ENCODE data around the gene SLC9A3. TPM values are rescaled to one million over a fixed set of nuclear protein-coding genes. Genes with fewer than 3 reads are reported as not detected.

SLC9A3 gene
- polyA plus RNA-seq, 1 of the 3 experiments (the other 2 are of a cell fraction) = 1.9 TPM

GRCh38 chr5:539469-540070, 15.3 kb upstream of the SLC9A3 start:
- Histone ChIP-seq H3K36me3 (replicated peaks in 1 of 2; ENCODE audit: control insufficient read depth in 1 of 2, insufficient read depth in 2 of 2, low read length in 1 of 2) (no peaks in the 10 kb centered on the region), H3K27me3 (ENCODE audit: insufficient read depth) (no peaks in the 10 kb centered on the region), H3K9me2 (no peaks in the 10 kb centered on the region), H3K27ac (ENCODE audit: low read depth in 2 of 2, low read length in 1 of 2) (no peak overlapping the region), H3F3A (replicated peaks; ENCODE audit: insufficient read depth) (no peaks in the 10 kb centered on the region), H3K4me3 (ENCODE audit: low read depth in 2 of 2, low read length in 1 of 2) (no peak overlapping the region), H3K79me2 (ENCODE audit: insufficient read depth) (no peaks in the 10 kb centered on the region), H3K9ac (no peak overlapping the region), H3K4me1 (ENCODE audit: control insufficient read depth in 1 of 2, insufficient read depth in 2 of 2, low read depth in 1 of 2, low read length in 1 of 2) (no peaks in the 10 kb centered on the region; a peak in 1 of 4 replicates), H3K9me3 (no peaks in the 10 kb centered on the region), H2AFZ (ENCODE audit: low read depth) (no peak overlapping the region), H4K20me1 (ENCODE audit: insufficient read depth) (no peaks in the 10 kb centered on the region), H3K4me2 (no peak overlapping the region)
- POLR2A ChIA-PET = no interaction called here
- 53% methylated on average over 8 of the region's 25 CpGs for WGBS (ENCODE audit: low lambda C conversion rate)
- no peak for TF ChIP-seq MEF2A (IDR thresholded peaks at IDR 0.05; ENCODE audit: borderline replicate concordance, low read depth)
- CTCF ChIA-PET = interaction anchor here (1.1 to 1.5 kb wide), 2 partner anchors 10 to 12 kb away, joined by 3 to 4 read pairs; no protein-coding TSS in a partner anchor
- no peak for DNase-seq

- 45% methylated on average over 4 of the region's 27 CpGs for WGBS (ENCODE audit: low lambda C conversion rate)
- no peaks in the 10 kb centered on the region for H3F3A ChIP-seq (replicated peaks; ENCODE audit: insufficient read depth)
- no peaks in the 10 kb centered on the region for H3K27me3 ChIP-seq (ENCODE audit: insufficient read depth)
- no peaks in the 10 kb centered on the region for H4K20me1 ChIP-seq (ENCODE audit: insufficient read depth)
- POLR2A ChIA-PET = no interaction called here
- DNase-seq = no peak
- H3K27ac ChIP-seq (ENCODE audit: low read depth in 2 of 2, low read length in 1 of 2) = no peak overlapping the region
- no peak overlapping the region for H3K4me3 ChIP-seq (ENCODE audit: low read depth in 2 of 2, low read length in 1 of 2)
- no peak overlapping the region for H3K4me2 ChIP-seq
- no peak overlapping the region for H3K9ac ChIP-seq
- H3K4me1 ChIP-seq (ENCODE audit: control insufficient read depth in 1 of 2, insufficient read depth in 2 of 2, low read depth in 1 of 2, low read length in 1 of 2) = no peaks in the 10 kb centered on the region; a peak in 1 of 4 replicates
- no peaks in the 10 kb centered on the region for H3K9me3 ChIP-seq
- TF ChIP-seq CHD2 (IDR thresholded peaks at IDR 0.05; ENCODE audit: low read length, partially characterized antibody) (no peak), USF1 (IDR thresholded peaks at IDR 0.05; ENCODE audit: borderline replicate concordance, low read depth) (no peak), PBX3 (IDR thresholded peaks at IDR 0.05) (no peak), YY1 (IDR thresholded peaks at IDR 0.05; ENCODE audit: low read depth) (no peak), REST (IDR thresholded peaks at IDR 0.05; ENCODE audit: low read depth, low read length) (no peak), EP300 (IDR thresholded peaks at IDR 0.05; ENCODE audit: borderline replicate concordance in 1 of 2, low read depth in 1 of 2, low read length in 1 of 2) (no peak), GATA2 (CRISPR knock-in tag; IDR thresholded peaks at IDR 0.05) (no peak), TCF12 (IDR thresholded peaks at IDR 0.05) (no peak)
- CTCF ChIA-PET = interaction anchor here (1.1 to 1.5 kb wide), 3 partner anchors 9 to 14 kb away, joined by 3 to 4 read pairs (median 4); no protein-coding TSS in a partner anchor
- H2AFZ ChIP-seq (ENCODE audit: low read depth) = no peak overlapping the region
- H3K79me2 ChIP-seq (ENCODE audit: insufficient read depth) = no peaks in the 10 kb centered on the region
- no peaks in the 10 kb centered on the region for H3K9me2 ChIP-seq
- no peaks in the 10 kb centered on the region for H3K36me3 ChIP-seq (replicated peaks in 1 of 2; ENCODE audit: control insufficient read depth in 1 of 2, insufficient read depth in 2 of 2, low read length in 1 of 2)
Observed at GRCh38 chr5:538801-539468, 14.7 kb upstream of the SLC9A3 start.
